Caco-2 (cell line): ENCODE data around the gene MISP. TPM values are rescaled to one million over a fixed set of nuclear protein-coding genes. Genes with fewer than 3 reads are reported as not detected.

Experiments
- BruUV-seq: library from RNA; stranded (reverse); fragments of 400-500 nt; replicated peaks from 2 replicates; lab custom pipeline; 2021; lab: Mats Ljungman, UMichigan
- CTCF ChIA-PET: fragments of 300-600 bp; sonication (Branson Sonifier 250); formaldehyde crosslinking; loops from one replicate; lab custom pipeline; 2022; ENCODE audit warnings: antibody characterized with exemption; lab: Charles Lee
- POLR2A ChIA-PET: fragments of 300-600 bp; sonication (Branson Sonifier 250); formaldehyde crosslinking; loops from one replicate; lab custom pipeline; 2022; ENCODE audit warnings: antibody characterized with exemption; lab: Charles Lee
- DNase-seq, 2 experiments: peaks; one replicate each; pipeline versions ENCODE4 v3.0.0 to v3.0.0-alpha.2; 2020 to 2022
- H3K27me3 ChIP-seq: replicated peaks from 2 replicates; pipeline ENCODE4 v1.6.0; 2011; ENCODE audit warnings: low read length; ENCODE audit not compliant: control insufficient read depth, insufficient read depth
- H3K36me3 ChIP-seq: 2 replicates; pipeline ENCODE4 v1.5.1; 2011; ENCODE audit warnings: low read length; ENCODE audit not compliant: control insufficient read depth, insufficient read depth
- H3K4me1 ChIP-seq: fragments of 250-450 bp; sonication (Bioruptor Pico); 2 replicates; pipeline ENCODE4 v1.5.1; 2020; ENCODE audit warnings: mild to moderate bottlenecking
- H3K4me3 ChIP-seq: 2 replicates; pipeline ENCODE4 v1.5.1; 2011; ENCODE audit warnings: low read depth, mild to moderate bottlenecking, control low read depth, low read length
- H3K9me3 ChIP-seq: fragments of 250-450 bp; sonication (Bioruptor Pico); 2 replicates; pipeline ENCODE4 v1.5.1; 2020; ENCODE audit warnings: mild to moderate bottlenecking, moderate library complexity
- H3K27ac Mint-ChIP-seq: one replicate; pipeline ENCODE4 v1.8.0; 2022; ENCODE audit warnings: mixed read lengths; ENCODE audit not compliant: unreplicated experiment
- H3K27me3 Mint-ChIP-seq: one replicate; pipeline ENCODE4 v1.8.0; 2022; ENCODE audit warnings: mixed read lengths; ENCODE audit not compliant: insufficient read depth, unreplicated experiment
- H3K36me3 Mint-ChIP-seq: one replicate; pipeline ENCODE4 v1.8.0; 2022; ENCODE audit warnings: mild to moderate bottlenecking, mixed read lengths; ENCODE audit not compliant: insufficient read depth, unreplicated experiment
- H3K4me1 Mint-ChIP-seq: one replicate; pipeline ENCODE4 v1.8.0; 2022; ENCODE audit warnings: low read depth, mixed read lengths; ENCODE audit not compliant: unreplicated experiment
- H3K4me3 Mint-ChIP-seq: one replicate; pipeline ENCODE4 v1.8.0; 2022; ENCODE audit warnings: mild to moderate bottlenecking, moderate library complexity, mixed read lengths; ENCODE audit not compliant: unreplicated experiment
- H3K9me3 Mint-ChIP-seq: one replicate; pipeline ENCODE4 v1.8.0; 2022; ENCODE audit warnings: mixed read lengths; ENCODE audit not compliant: unreplicated experiment
- CTCF ChIP-seq, 2 experiments: fragments of 200-600 bp in 1 of 2; IDR thresholded peaks; 1 replicate in 1 of 2; 2 replicates in 1 of 2; pipeline versions ENCODE4 v1.5.1 to v1.8.0; 2011 to 2022; ENCODE audit warnings: antibody characterized with exemption in 1 of 2, control low read depth in 1 of 2, inconsistent platforms in 1 of 2, low read depth in 1 of 2, low read length in 1 of 2, mild to moderate bottlenecking in 1 of 2, moderate library complexity in 1 of 2; ENCODE audit not compliant: insufficient read depth in 1 of 2, severe bottlenecking in 1 of 2, unreplicated experiment in 1 of 2
- intact Hi-C: fragments of 100-400 bp; cut with micrococcal nuclease; formaldehyde crosslinking; loops from one replicate; pipeline ENCODE4 v1.10.0; 2022; ENCODE audit not compliant: unreplicated experiment
- total RNA-seq: library from RNA; stranded (reverse); gene quantifications from 2 replicates; pipeline ENCODE4 v1.2.3, GENCODE V29; 2022

The MISP gene
- total RNA-seq, 1 experiment from 2014 or later: 27.8 TPM

GRCh38 chr19:734716-735115 is 16.2 kb upstream of the MISP start:
- intact Hi-C loops: loop anchor here (1.0 kb wide), 1 partner anchor 69 kb away; no protein-coding TSS in a partner anchor
- no peaks in the 10 kb centered on the region for H3K27me3 Mint-ChIP-seq
- Histone ChIP-seq H3K36me3 (no peaks in the 10 kb centered on the region), H3K4me1 (peaks cover 16% of the 10 kb centered on the region), H3K27me3 (no peaks in the 10 kb centered on the region), H3K4me3 (no peak overlapping the region), H3K9me3 (peaks cover 5% of the 10 kb centered on the region; the same call in 1 of the 2 replicates)
- ChIA-PET CTCF (interaction anchor here (0.7 to 1.5 kb wide), 5 partner anchors 18 to 204 kb away, joined by 3 to 8 read pairs (median 3); partner anchors contain the start of genes FSTL3 and RNF126), POLR2A (no interaction called here)
- TF ChIP-seq CTCF (IDR thresholded peaks at IDR 0.05; ENCODE audit: insufficient read depth in 1 of 2, low read depth in 1 of 2, low read length in 1 of 2, severe bottlenecking in 1 of 2, unreplicated experiment in 1 of 2): no peak
- H3K27ac Mint-ChIP-seq: peak overlapping the region; percentile 57
- no peak for DNase-seq
- H3K4me3 Mint-ChIP-seq: no peak overlapping the region
- H3K4me1 Mint-ChIP-seq: peaks cover 7% of the 10 kb centered on the region
- peaks cover 37% of the 10 kb centered on the region for H3K36me3 Mint-ChIP-seq
- BruUV-seq: no TSS peak
- H3K9me3 Mint-ChIP-seq: no peaks in the 10 kb centered on the region

- no peak for DNase-seq
- no peaks in the 10 kb centered on the region for H3K27me3 Mint-ChIP-seq
- no TSS peak for BruUV-seq
- H3K9me3 Mint-ChIP-seq: no peaks in the 10 kb centered on the region
- Histone ChIP-seq H3K27me3 (no peaks in the 10 kb centered on the region), H3K4me3 (no peak overlapping the region), H3K4me1 (peaks cover 16% of the 10 kb centered on the region), H3K9me3 (peaks cover 5% of the 10 kb centered on the region; the same call in 1 of the 2 replicates), H3K36me3 (no peaks in the 10 kb centered on the region)
- ChIA-PET CTCF (no interaction called here), POLR2A (no interaction called here)
- no peak overlapping the region for H3K27ac Mint-ChIP-seq
- peaks cover 7% of the 10 kb centered on the region for H3K4me1 Mint-ChIP-seq
- intact Hi-C loops: no loop called here
- no peak for TF ChIP-seq CTCF (IDR thresholded peaks at IDR 0.05; ENCODE audit: insufficient read depth in 1 of 2, low read depth in 1 of 2, low read length in 1 of 2, severe bottlenecking in 1 of 2, unreplicated experiment in 1 of 2)
- H3K36me3 Mint-ChIP-seq: peaks cover 44% of the 10 kb centered on the region
- no peak overlapping the region for H3K4me3 Mint-ChIP-seq
These were observed 14.8 kb upstream of the MISP start for GRCh38 chr19:736125-736524.

GRCh38 chr19:737591-738093 is 13.3 kb upstream of the MISP start:
- H3K4me3 ChIP-seq: no peak overlapping the region
- H3K36me3 ChIP-seq: no peaks in the 10 kb centered on the region
- no peaks in the 10 kb centered on the region for H3K27me3 Mint-ChIP-seq
- CTCF ChIA-PET: no interaction called here
- BruUV-seq: no TSS peak
- peaks cover 5% of the 10 kb centered on the region; the same call in 1 of the 2 replicates for H3K9me3 ChIP-seq
- H3K27ac Mint-ChIP-seq: peak overlapping the region; percentile 66
- POLR2A ChIA-PET: no interaction called here
- peak; percentile 59 to 63 for DNase-seq
- no peaks in the 10 kb centered on the region for H3K9me3 Mint-ChIP-seq
- no peak overlapping the region for H3K4me3 Mint-ChIP-seq
- peaks cover 58% of the 10 kb centered on the region for H3K36me3 Mint-ChIP-seq
- H3K4me1 Mint-ChIP-seq: peaks cover 7% of the 10 kb centered on the region
- H3K4me1 ChIP-seq: peaks cover 16% of the 10 kb centered on the region
- H3K27me3 ChIP-seq: no peaks in the 10 kb centered on the region
- intact Hi-C loops: loop anchor here (2.0 kb wide), 1 partner anchor 15 kb away; no protein-coding TSS in a partner anchor
- TF ChIP-seq CTCF (IDR thresholded peaks at IDR 0.05; ENCODE audit: insufficient read depth in 1 of 2, low read depth in 1 of 2, low read length in 1 of 2, severe bottlenecking in 1 of 2, unreplicated experiment in 1 of 2): peak; percentile 39 to 42
